Endometrial microvascular endothelial cells (primary cell): ENCODE results near the gene BAZ2B. TPM values are rescaled to one million over a fixed set of nuclear protein-coding genes. Genes with fewer than 3 reads are reported as not detected.
"Not testable (repeated sequence)": the region's sequence is repeated elsewhere in the genome, so short reads cannot be mapped to it uniquely, and the experiment has no call there.

Experiments
- in situ Hi-C: cut with HindIII; loops from 2 replicates; pipeline ENCODE4 v1.10.0; 2017; ENCODE audit warnings: low sequenced_read_pairs, low pct_unique_long_range_greater_than_20kb; ENCODE audit errors: inconsistent ontology term
- total RNA-seq: library from RNA; depleted of rRNA; stranded (reverse); fragments of >200 nt; gene quantifications from one replicate; pipeline ENCODE4 v1.2.3, GENCODE V29; 2015; ENCODE audit errors: inconsistent ontology term

The BAZ2B gene, protein sequence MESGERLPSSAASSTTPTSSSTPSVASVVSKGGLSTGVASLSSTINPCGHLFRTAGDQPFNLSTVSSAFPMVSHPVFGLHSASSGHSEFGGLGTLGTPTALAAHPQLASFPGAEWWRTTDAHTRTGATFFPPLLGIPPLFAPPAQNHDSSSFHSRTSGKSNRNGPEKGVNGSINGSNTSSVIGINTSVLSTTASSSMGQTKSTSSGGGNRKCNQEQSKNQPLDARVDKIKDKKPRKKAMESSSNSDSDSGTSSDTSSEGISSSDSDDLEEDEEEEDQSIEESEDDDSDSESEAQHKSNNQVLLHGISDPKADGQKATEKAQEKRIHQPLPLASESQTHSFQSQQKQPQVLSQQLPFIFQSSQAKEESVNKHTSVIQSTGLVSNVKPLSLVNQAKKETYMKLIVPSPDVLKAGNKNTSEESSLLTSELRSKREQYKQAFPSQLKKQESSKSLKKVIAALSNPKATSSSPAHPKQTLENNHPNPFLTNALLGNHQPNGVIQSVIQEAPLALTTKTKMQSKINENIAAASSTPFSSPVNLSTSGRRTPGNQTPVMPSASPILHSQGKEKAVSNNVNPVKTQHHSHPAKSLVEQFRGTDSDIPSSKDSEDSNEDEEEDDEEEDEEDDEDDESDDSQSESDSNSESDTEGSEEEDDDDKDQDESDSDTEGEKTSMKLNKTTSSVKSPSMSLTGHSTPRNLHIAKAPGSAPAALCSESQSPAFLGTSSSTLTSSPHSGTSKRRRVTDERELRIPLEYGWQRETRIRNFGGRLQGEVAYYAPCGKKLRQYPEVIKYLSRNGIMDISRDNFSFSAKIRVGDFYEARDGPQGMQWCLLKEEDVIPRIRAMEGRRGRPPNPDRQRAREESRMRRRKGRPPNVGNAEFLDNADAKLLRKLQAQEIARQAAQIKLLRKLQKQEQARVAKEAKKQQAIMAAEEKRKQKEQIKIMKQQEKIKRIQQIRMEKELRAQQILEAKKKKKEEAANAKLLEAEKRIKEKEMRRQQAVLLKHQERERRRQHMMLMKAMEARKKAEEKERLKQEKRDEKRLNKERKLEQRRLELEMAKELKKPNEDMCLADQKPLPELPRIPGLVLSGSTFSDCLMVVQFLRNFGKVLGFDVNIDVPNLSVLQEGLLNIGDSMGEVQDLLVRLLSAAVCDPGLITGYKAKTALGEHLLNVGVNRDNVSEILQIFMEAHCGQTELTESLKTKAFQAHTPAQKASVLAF (N-terminal part only)
- 18.6 TPM for total RNA-seq

DNA sequence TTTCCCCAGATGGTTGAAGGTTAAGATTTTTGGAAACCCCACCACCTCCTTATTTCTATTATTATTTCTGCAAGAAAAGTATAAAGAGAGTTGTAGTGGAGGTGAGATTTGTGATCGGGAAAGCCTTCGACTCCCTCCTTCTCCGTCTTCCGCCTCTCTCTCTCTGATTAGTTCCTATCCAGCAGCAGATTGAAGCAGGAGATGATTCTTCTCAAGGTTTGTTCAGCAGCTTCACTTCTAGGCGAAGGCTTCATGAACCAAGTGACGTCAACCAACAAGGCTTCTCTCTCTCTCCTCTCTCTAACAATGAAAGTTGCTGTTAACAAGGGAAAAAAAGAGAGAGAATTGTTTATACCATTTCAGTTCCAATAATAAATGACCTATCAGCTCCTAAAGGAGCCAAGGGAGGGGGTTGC is at the start of gene BAZ2B:
Gene BAZ2B (minus strand): TSS at position 263 of the 416 bp plus-strand sequence. CDS start 137,829 bp downstream, outside the sequence.
- in situ Hi-C loops, result loop anchor here (25.0 kb wide), 1 partner anchor 96 kb away; the partner anchor contains the start of gene MARCHF7

DNA sequence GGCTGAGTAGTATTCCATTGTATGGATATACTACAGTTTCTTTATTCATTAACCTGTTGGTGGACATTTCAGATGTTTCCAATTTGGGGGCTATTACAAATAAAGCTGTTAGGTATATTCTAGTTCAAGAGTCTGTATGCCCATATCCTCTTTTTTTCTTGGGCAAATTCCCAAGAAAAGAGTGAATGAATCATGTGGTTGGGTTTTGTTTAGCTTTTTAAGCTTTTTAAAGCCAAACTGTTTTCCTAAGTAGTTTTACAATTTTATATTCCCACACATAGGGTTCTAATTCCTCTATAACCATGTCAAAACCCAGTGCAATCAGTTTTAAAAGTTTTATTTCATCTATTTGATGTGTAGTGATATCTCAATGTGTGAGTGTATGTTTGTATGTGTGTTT is 44.9 kb upstream of the BAZ2B start:
- in situ Hi-C loops, result no loop called here

DNA sequence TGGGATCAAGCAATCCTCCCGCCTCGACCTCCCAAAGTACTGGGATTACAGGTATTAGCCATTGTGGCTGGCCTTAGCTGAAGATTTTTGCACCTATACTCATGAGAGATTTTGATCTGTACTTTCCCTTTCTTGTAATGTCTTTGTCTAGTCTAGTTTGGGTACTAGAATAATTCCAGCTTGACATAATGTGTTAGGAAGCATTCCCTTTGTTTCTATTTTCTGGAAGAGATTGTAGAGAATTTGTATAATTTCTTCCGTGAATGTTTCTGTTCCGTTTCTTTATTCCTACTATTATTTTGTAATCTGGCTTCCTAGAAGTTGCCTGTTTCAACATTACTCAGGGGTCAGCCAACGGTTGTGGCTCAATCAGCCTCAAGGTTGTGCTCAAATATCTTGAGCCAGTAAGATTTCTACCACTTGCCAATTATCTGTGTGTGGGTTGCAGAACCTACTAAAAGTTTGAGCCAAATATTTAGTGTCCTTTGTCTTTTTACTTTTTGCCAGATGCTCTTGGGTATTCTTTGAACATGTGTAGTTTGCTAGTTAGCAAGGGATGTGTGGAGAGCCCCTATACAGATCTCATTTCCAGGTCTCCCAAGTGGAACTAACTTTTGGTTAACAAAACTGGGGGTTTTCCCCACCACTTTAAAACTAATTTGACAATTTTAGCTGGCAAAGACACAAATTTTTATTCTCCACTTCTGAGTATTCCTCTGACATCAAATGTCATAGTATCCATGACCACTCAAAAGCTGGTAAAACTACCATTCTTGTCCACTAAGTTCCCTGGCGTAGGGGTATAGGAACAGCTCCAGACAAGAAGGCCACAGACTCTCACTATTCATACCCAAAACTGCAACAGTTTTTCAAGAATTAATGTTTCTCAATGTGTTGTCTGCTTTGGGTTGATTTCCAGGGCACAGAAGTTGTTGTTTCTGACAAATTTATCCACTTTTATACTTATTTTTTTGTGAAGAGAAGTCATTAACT is 42.8 kb upstream of the BAZ2B start:
- in situ Hi-C loops, result no loop called here

DNA sequence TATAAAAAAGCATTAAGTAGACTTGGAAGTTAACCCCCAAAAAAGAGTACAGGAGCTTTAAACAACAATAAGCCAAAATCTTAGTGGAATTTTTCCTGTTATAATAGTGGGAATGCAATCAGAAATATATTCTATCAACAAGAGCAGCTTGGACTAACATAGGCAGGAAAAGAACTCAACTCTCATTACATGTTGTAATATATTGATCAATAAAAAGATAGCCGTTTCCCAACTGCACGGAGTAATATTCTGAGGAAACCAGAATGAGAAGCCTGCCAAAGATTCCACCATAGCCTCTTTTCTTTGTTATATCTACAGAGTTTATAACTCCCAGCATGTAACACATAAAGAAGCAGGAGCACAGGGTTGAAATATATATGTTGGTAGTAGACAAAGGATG is 37.6 kb upstream of the BAZ2B start:
- in situ Hi-C loops, result no loop called here

DNA sequence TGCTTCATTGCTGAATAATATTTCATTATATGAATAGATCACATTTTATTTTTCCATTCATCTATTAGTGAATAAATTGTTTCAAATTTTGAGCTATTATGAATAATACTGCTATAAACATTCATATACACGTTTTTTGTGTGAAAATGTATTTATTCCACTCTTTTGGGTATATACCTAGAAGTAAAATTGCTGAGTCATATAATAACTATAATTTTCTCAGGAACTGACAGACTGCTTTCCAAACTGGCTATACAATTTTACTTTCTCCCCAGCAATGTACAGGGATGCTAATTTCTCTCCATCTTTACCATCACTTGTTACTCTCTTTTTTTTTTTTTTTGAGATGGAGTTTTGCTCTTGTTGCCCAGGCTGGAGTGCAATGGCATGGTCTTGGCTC is 35.5 kb upstream of the BAZ2B start:
- in situ Hi-C loops, result no loop called here

DNA sequence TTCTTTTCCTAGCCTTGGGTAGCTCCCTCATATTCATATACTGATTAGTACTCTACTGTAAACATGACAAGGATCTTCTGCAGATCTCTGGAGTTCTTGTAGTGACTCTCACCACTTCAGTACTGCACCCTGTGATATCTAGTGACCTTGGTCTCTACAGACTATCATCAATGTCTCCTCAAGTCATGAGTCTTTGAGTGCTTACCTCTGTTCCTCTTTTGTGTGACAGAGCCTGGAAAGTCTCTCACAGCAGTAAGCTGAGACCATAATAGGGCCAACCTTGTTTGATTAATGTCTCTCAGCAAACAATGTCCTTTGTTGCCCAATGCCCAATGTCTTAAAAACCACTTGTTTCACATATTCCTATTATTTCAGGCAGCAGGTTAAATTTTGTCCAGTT is 34.2 kb upstream of the BAZ2B start:
- in situ Hi-C loops, result no loop called here

DNA sequence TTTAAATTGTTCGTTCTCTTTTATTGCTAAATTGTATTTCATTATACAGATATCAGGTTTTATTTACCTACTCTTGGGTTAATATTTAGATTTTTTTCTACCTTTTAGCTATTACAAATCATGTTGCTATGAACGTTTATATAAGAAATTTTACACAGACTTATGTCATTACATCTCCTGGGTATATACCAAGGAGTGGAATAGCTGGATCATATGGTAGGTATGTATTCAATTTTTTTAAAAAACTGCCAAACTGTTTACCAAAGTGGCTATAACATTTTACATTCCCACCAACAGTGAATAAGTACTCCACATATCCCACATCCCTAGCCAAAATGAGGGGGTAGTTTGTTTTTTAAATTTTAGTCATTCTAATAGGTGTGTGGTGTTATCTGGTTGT is 32.3 kb upstream of the BAZ2B start:
- in situ Hi-C loops, result no loop called here

DNA sequence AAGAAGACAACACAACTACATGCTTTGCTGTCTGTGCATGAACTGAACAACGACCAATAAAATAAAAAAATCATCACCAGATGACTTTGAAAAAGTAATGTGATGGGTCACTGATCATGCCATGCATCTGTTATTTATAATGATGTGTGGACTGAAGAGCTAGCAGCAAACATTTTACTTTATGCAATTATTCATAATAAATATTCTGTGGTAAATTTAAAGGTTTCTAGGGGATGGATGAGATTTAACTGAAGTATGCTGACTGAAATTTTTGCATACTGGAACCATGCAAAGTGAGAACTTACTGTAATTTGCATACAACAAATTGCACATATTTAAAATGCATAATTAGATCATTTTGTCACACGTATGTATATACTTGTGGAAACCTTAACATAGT is 31.3 kb upstream of the BAZ2B start:
- in situ Hi-C loops, result no loop called here

DNA sequence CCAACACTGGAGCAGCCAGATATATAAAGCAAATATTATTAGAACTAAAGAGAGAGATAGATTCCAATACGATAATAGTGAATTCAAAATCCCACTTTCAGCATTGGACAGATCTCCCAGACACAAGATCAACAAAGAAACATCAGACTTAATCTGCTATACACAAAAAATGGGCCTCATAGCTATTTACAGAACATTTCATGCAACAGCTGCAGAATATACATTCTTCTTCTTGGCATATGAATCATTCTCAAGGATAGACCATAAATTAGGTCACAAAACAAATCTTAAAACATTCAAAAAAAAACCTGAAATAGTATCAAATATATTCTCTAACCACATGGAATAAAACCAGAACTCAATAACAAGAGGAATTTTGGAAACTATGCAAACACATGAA is 23.8 kb upstream of the BAZ2B start:
- in situ Hi-C loops, result no loop called here

DNA sequence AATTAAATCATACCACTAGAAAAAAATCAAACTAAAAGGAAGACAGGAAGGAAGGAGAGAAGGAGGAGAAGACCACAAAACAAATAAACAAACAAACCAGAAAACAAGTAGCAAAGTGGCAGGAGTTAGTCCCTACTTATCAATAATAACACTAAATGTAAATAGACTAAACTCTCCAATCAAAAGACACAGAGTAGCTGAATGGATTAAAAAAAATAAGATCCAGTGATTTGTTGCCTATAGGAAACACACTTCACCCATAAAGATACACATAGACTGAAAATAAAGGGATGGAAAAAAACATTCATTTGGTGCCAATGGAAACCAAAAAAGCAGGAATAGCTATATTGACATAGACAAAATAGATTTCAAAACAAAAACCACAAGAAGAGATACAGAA is 23.4 kb upstream of the BAZ2B start:
- in situ Hi-C loops, result no loop called here

DNA sequence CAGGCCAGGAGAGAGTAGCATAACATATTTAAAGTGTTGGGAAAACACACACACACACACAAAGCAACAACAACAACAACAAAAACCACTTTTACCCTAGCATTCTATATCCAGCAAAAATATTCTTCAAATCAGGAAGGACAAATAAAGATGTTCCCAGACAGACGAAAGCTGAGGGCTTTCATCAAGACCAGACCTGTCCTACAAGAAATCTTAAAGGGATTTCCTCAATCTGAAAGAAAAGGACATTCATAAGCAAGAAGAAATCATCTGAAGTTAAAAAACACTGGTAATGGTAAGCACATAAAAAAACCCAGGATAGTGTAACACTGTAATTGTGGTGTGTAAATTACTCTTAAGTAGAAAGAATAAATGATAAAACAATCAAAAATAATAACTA is 22.7 kb upstream of the BAZ2B start:
- in situ Hi-C loops, result no loop called here

DNA sequence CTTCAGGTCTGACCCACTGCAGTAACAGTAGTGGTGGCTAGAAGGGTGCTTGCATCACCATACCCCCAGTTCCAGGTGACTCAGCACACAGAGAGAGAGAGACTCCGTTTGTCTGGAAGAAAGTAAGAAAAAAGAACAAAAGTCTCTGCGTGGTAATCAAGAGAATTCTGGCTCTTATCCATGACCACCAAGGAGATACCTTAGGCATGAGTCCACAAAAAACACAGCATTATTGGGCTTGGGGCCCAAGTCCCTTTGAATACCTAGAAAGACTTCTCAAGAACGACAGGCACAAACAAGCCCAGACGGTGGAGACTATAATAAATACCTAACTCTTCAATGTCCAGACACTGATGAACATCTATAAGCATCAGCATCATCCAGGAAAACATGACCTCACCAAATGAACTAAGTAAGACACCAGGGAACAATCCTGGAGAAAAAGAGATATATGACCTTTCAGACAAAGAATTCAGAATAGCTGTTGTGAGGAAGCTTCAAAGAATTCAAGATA is 21.7 kb upstream of the BAZ2B start:
- in situ Hi-C loops, result no loop called here

DNA sequence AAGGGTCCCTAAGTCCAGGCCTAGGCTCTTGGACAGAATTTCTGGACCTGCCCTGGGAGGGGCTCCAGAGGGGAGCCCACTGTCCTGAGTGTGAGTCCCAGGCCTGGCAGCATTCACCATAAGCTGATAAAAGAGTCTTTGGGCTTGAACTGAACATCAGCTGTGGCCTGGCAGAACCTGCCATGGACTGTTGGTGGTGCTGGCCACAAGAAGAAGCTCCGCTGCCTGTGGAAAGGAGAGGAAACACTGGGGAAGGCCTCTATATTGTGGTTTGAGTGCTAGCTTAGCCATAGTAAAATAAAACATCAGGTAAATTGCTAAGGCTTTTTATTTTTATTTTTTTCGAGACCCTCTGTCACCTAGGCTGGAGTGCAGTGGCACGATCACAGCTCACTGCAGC is 20.9 kb upstream of the BAZ2B start:
- in situ Hi-C loops, result no loop called here

DNA sequence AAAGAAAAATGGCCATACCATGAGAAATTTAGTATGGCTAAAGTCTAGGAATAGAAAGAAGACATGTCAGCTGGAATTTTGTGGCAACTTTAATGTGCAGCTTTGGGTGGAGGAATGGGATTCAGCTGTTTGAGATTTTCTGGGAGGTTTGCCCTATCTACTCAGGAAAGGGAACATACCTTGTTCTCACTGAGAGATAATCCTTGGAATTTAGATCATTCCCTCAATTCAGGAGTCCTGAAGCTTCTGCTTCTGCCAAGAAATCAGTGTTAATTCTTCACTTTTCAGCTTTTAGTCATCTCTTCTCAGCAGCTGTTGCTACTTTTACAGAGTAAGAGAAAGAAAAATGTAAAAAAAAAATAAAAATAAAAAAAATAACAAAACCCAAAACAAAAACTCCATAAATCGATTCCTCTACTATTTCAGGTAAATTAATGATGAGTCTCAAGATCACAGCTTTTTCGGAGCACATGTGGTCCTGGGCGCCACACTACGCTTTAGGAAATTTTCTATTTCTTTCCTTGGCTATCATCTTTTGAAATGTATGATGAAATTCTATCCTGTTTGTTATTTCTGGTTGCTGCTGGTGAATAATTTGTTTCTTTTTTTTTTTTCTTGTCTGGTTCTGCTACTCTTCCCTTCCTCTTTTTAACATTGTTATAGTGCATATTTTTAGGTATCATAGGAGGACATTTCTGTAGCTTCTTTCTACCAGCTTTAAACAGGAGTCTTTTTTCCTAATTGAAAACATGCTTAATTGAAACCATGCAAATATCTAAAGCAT is 18.9 kb upstream of the BAZ2B start:
- in situ Hi-C loops, result no loop called here

DNA sequence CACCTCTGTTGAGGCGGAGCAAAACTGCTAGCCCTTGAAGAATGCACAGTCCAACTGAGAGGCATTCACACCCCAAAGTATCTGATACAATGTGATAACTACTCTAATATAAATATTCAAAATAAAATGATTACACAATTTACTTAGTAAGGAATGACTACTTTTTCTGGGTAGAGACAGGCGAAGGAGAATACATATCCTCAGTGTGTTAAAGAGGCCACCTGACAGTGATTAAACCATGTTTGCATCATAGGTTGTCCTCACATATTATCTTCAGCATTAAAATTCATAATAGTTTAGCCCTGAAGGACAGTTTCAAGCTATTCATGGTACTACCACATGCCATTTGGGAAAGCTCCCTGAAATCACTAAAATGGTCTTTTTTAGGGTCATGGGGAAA is 16.9 kb upstream of the BAZ2B start:
- in situ Hi-C loops, result no loop called here

DNA sequence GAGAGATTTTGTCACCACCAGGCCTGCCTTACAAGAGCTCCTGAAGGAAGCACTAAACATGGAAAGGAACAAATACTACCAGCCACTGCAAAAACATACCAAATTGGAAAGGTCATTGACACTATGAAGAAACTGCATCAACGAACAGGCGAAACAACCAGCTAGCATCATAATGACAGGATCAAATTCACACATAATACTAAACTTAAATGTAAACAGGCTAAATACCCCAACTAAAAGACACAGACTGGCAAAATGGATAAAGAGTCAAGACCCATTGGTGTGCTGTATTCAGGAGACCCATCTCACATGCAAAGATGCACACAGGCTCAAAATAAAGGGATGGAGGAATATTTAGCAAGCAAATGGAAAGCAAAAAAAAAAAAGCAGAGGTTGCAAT is 9.3 kb upstream of the BAZ2B start:
- in situ Hi-C loops, result not testable (repeated sequence)

DNA sequence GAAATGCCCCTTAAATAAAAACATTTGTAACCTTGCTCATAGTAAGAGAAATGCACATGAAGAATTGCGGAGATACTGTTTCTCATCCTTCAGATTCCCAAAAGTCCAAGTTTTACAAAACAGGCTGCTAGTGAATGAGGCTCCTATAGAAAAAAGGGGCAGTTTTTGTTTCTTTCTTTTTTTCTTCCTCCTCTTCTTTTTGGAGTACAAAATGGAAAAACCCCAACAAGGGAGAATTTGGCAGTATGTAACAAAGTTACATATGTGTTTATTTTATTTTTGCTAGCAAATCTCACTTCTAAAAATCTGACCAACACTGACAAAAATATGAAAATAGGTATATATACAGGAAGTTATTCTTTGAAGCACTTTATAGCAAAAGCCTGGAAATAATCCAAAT is 7.1 kb upstream of the BAZ2B start:
- in situ Hi-C loops, result loop anchor here (25.0 kb wide), 1 partner anchor 89 kb away; the partner anchor contains the start of gene MARCHF7
